ENCODE measurements around the gene CENPN. TPM values are rescaled to one million over a fixed set of nuclear protein-coding genes. Genes with fewer than 3 reads are reported as not detected.

Gene CENPN
- total RNA-seq, 4 donors from 2014 or later = 5.8 to 9.6 (median 6.6) TPM

DNA sequence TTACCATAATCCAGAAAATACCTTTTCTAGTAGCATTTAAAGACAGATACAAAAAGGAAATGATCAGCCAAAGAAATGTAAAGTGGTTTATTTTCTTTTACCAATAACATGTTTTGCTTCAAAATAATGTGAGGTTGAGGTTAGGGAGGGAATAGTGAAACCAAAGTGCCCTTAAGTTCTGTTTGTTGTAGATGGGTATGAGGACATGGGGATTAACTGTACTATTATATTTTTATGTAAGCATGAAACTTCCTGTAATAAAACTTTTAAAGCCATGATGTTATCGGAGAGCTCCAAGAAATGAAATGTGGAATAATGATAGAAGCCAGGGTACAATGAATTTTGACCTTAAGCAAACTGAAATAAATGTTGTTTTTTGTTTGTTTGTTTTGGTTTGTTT, 60.2 kb downstream of the CENPN start:
- Histone ChIP-seq H3K4me1 (no peaks in the 10 kb centered on the region), H3K4me3 (no peak overlapping the region), H3K36me3 (no peaks in the 10 kb centered on the region), H3K27ac (replicated peaks in 1 of 4) (no peak overlapping the region), H3K27me3 (no peaks in the 10 kb centered on the region), H3K9me3 (no peaks in the 10 kb centered on the region)
- DNase-seq (ENCODE audit: extremely low spot score) = no peak
- WGBS = 95% methylated on average over 1 of the region's 1 CpG
- TF ChIP-seq EP300 (IDR thresholded peaks at IDR 0.05) (no peak), POLR2AphosphoS5 (IDR thresholded peaks at IDR 0.05) (no peak), POLR2A (IDR thresholded peaks at IDR 0.05; ENCODE audit: low read depth) (no peak)
- TF ChIP-seq, protein P1, sequence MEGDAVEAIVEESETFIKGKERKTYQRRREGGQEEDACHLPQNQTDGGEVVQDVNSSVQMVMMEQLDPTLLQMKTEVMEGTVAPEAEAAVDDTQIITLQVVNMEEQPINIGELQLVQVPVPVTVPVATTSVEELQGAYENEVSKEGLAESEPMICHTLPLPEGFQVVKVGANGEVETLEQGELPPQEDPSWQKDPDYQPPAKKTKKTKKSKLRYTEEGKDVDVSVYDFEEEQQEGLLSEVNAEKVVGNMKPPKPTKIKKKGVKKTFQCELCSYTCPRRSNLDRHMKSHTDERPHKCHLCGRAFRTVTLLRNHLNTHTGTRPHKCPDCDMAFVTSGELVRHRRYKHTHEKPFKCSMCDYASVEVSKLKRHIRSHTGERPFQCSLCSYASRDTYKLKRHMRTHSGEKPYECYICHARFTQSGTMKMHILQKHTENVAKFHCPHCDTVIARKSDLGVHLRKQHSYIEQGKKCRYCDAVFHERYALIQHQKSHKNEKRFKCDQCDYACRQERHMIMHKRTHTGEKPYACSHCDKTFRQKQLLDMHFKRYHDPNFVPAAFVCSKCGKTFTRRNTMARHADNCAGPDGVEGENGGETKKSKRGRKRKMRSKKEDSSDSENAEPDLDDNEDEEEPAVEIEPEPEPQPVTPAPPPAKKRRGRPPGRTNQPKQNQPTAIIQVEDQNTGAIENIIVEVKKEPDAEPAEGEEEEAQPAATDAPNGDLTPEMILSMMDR (IDR thresholded peaks at IDR 0.05) = no peak
- intact Hi-C loops (cut with DNase I) = no loop called here

DNA sequence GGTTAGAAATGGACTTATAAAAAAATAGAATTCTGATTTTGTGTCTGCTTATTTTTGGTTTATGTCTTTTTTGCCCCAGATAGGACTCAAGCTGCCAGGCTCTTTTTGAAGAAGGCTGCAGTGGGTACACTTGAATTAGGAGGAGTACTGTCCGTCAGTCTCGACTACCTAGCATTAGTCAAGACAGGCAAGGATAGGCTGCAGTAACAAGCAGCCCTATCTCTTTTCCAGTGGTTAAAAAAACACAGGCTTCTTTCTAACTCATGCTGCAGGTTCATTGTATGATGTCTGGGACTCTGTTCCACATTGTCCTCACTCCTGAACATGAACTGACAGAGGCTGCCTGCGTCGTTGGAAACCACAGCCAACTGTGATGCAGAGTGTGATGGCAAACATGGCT, 62.0 kb downstream of the CENPN start:
- Histone ChIP-seq H3K4me3 (no peak overlapping the region), H3K9me3 (no peaks in the 10 kb centered on the region), H3K27ac (replicated peaks in 1 of 4) (no peak overlapping the region), H3K27me3 (no peaks in the 10 kb centered on the region), H3K36me3 (no peaks in the 10 kb centered on the region), H3K4me1 (no peaks in the 10 kb centered on the region)
- intact Hi-C loops (cut with DNase I) = no loop called here
- no peak for TF ChIP-seq POLR2A (IDR thresholded peaks at IDR 0.05; ENCODE audit: low read depth)
- no peak for TF ChIP-seq EP300 (IDR thresholded peaks at IDR 0.05)
- TF ChIP-seq, protein P1 (IDR thresholded peaks at IDR 0.05) = no peak
- TF ChIP-seq POLR2AphosphoS5 (IDR thresholded peaks at IDR 0.05) = no peak
- 94% methylated on average over 4 of the region's 4 CpGs for WGBS
- DNase-seq (ENCODE audit: extremely low spot score) = no peak

DNA sequence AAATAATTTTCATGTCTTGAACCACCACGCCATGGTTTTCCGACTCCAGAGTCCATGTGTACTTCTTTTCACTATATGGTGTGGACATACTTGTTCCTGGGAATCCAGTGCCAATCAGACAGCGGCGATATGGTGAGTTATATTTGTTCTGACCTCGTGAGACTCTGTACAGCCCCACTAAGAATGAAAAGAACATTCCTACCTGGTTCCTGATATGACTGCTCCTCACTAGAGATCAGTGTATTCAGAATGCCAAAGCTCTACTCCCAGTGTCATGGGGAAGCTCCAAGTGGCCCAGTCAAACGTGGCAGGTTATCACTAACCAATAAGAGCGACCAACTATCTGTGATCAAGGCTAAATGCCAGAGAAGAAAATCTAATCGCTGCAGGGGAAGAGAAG, 64.0 kb downstream of the CENPN start:
- intact Hi-C loops (cut with DNase I) = loop anchor here (10.0 kb wide), 1 partner anchor 66 kb away; the partner anchor contains the start of genes CENPN and CMC2
- WGBS = 76% methylated on average over 8 of the region's 8 CpGs
- Histone ChIP-seq H3K27me3 (no peaks in the 10 kb centered on the region), H3K27ac (replicated peaks in 1 of 4) (no peak overlapping the region), H3K9me3 (no peaks in the 10 kb centered on the region), H3K4me1 (peaks cover 0 to under 1% (median under 1%) of the 10 kb centered on the region in 4 donors), H3K36me3 (no peaks in the 10 kb centered on the region), H3K4me3 (no peak overlapping the region)
- no peak for TF ChIP-seq POLR2A (IDR thresholded peaks at IDR 0.05; ENCODE audit: low read depth)
- no peak for TF ChIP-seq EP300 (IDR thresholded peaks at IDR 0.05)
- TF ChIP-seq POLR2AphosphoS5 (IDR thresholded peaks at IDR 0.05) = no peak
- TF ChIP-seq, protein P1 (IDR thresholded peaks at IDR 0.05) = no peak
- no peak for DNase-seq (ENCODE audit: extremely low spot score)

DNA sequence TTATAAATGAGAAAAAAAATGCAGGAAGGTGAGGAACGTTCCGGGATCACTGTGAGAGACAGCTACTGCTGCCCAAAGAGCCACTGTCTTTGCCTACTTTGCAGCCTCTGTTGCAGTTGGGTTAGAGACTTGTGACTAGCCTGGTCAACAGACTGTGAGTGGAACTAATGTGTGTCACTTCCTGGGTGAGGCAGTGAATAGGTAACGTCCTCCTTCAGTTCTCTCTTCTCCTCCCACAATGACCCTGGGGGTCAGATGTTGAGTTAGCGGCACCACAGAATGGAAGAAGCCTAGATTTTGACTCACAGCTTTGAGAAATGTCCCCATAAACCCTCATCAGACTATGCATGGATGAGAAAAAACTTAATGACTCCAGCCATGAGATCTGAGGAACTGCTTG, 64.8 kb downstream of the CENPN start:
- 90% methylated on average over 4 of the region's 4 CpGs for WGBS
- TF ChIP-seq POLR2A (IDR thresholded peaks at IDR 0.05; ENCODE audit: low read depth) = no peak
- TF ChIP-seq, protein P1 (IDR thresholded peaks at IDR 0.05) = no peak
- TF ChIP-seq POLR2AphosphoS5 (IDR thresholded peaks at IDR 0.05) = no peak
- TF ChIP-seq EP300 (IDR thresholded peaks at IDR 0.05) = no peak
- intact Hi-C loops (cut with DNase I) = loop anchor here (10.0 kb wide), 1 partner anchor 67 kb away; the partner anchor contains the start of genes CENPN and CMC2
- Histone ChIP-seq H3K36me3 (no peaks in the 10 kb centered on the region), H3K4me3 (no peak overlapping the region), H3K27ac (replicated peaks in 1 of 4) (no peak overlapping the region), H3K9me3 (no peaks in the 10 kb centered on the region), H3K4me1 (peaks cover 0 to 6% (median 5%) of the 10 kb centered on the region in 4 donors), H3K27me3 (no peaks in the 10 kb centered on the region)
- DNase-seq (ENCODE audit: extremely low spot score) = no peak

All from esophagus muscularis mucosa (tissue), 4 donors.